Stomach (tissue), 4 donors: ENCODE results near the gene RBPJ.

Experiments used
- EP300 ChIP-seq: sonication (generic); formaldehyde crosslinking; IDR thresholded peaks from one replicate; pipeline ENCODE4 v1.6.1; 2017; ENCODE audit warnings: antibody characterized with exemption
- POLR2A ChIP-seq, 4 donors: fragments of 450-650 bp; IDR thresholded peaks; one replicate each; pipeline ENCODE4 v1.6.1; 2016; ENCODE audit warnings: antibody characterized with exemption in 4 of 4, control low read depth in 2 of 4, mild to moderate bottlenecking in 1 of 4, moderate library complexity in 1 of 4
- POLR2AphosphoS5 ChIP-seq, 3 donors: sonication (generic); formaldehyde crosslinking; IDR thresholded peaks; one replicate each; pipeline ENCODE4 v1.6.1; 2016; ENCODE audit warnings: antibody characterized with exemption in 3 of 3
- TF ChIP-seq, protein P1 (sequence below), 7 experiments: fragments of 450-650 bp in 4 of 7; fragments of 200-600 bp in 3 of 7; sonication (generic) in 3 of 7; IDR thresholded peaks; one replicate each; pipeline ENCODE4 v1.5.1; 2016 to 2019; ENCODE audit warnings: antibody characterized with exemption in 7 of 7, control low read depth in 2 of 7, mild to moderate bottlenecking in 1 of 7

- TF ChIP-seq, protein P1, sequence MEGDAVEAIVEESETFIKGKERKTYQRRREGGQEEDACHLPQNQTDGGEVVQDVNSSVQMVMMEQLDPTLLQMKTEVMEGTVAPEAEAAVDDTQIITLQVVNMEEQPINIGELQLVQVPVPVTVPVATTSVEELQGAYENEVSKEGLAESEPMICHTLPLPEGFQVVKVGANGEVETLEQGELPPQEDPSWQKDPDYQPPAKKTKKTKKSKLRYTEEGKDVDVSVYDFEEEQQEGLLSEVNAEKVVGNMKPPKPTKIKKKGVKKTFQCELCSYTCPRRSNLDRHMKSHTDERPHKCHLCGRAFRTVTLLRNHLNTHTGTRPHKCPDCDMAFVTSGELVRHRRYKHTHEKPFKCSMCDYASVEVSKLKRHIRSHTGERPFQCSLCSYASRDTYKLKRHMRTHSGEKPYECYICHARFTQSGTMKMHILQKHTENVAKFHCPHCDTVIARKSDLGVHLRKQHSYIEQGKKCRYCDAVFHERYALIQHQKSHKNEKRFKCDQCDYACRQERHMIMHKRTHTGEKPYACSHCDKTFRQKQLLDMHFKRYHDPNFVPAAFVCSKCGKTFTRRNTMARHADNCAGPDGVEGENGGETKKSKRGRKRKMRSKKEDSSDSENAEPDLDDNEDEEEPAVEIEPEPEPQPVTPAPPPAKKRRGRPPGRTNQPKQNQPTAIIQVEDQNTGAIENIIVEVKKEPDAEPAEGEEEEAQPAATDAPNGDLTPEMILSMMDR (IDR thresholded peaks at IDR 0.05), result no peak
- TF ChIP-seq EP300 (no peak), POLR2A (IDR thresholded peaks at IDR 0.05) (no peak), POLR2AphosphoS5 (IDR thresholded peaks at IDR 0.05) (no peak)
These were observed 112.7 kb downstream of the RBPJ start for GRCh38 chr4:26433556-26433955.
